GM23338 (cell line): ENCODE data around the gene PTMA. TPM values are rescaled to one million over a fixed set of nuclear protein-coding genes. Genes with fewer than 3 reads are reported as not detected.

ENCODE experiments used
- CREB1 ChIP-seq: fragments of 250-450 bp; sonication (Bioruptor Pico); IDR thresholded peaks from 2 replicates; pipeline ENCODE4 v1.5.0; 2020; ENCODE audit warnings: low read depth, mild to moderate bottlenecking, moderate library complexity
- REST ChIP-seq: IDR thresholded peaks from one replicate; pipeline ENCODE4 v1.6.1; 2018; ENCODE audit warnings: antibody characterized with exemption; ENCODE audit not compliant: unreplicated experiment
- ZNF114 ChIP-seq: fragments of 250-450 bp; sonication (Bioruptor Pico); IDR thresholded peaks from 2 replicates; pipeline ENCODE4 v1.5.0; 2020; ENCODE audit warnings: mild to moderate bottlenecking, moderate library complexity
- ZNF462 ChIP-seq: fragments of 250-450 bp; sonication (Bioruptor Pico); IDR thresholded peaks from 2 replicates; pipeline ENCODE4 v1.5.0; 2020; ENCODE audit warnings: mild to moderate bottlenecking, moderate library complexity
- polyA plus RNA-seq: library from polyadenylated mRNA; unstranded; fragments of >200 nt; fragmentation: Nextera tagmentation; extraction: Ambion mirVana; gene quantifications from 2 replicates; pipeline ENCODE4 v1.2.1, GENCODE V29; 2016
- total RNA-seq: library from RNA; depleted of rRNA; stranded (reverse); fragments of >200 nt; shearing (Covaris generic); gene quantifications from 2 replicates; pipeline ENCODE4 v1.2.3, GENCODE V29; 2014

PTMA gene
- total and polyA plus RNA-seq, 2 experiments from 2014 or later, result 1,861 to 8,990 TPM

- TF ChIP-seq ZNF462 (CRISPR knock-in tag) (no peak), REST (no peak), CREB1 (no peak), ZNF114 (CRISPR knock-in tag) (no peak)
These were observed 8.4 kb downstream of the PTMA start (continued) for GRCh38 chr2:231716666-231717280.
